HL-60 (cell line): ENCODE measurements around the gene MALRD1.

Experiments
- DNase-seq, 2 experiments: peaks; one replicate each; pipeline ENCODE4 v3.0.0-alpha.2; 2010 to 2020; ENCODE audit warnings: low read depth in 1 of 2, low spot score in 1 of 2
- H3K27ac ChIP-seq: fragments of 250-450 bp; sonication (Bioruptor Pico); replicated peaks from 2 replicates; pipeline ENCODE4 v1.5.1; 2020; ENCODE audit warnings: mild to moderate bottlenecking, moderate library complexity
- H3K27me3 ChIP-seq: fragments of 250-450 bp; sonication (Bioruptor Pico); 2 replicates; pipeline ENCODE4 v1.5.1; 2021; ENCODE audit warnings: mild to moderate bottlenecking, moderate library complexity; ENCODE audit not compliant: insufficient read depth, poor library complexity, severe bottlenecking
- H3K4me3 ChIP-seq: replicated peaks from 2 replicates; pipeline ENCODE4 v1.5.1; 2011; ENCODE audit warnings: mild to moderate bottlenecking, control low read depth, low read length; ENCODE audit not compliant: insufficient read depth
- GABPA ChIP-seq: IDR thresholded peaks from 2 replicates; pipeline ENCODE4 v1.6.1; 2012; ENCODE audit warnings: low read depth
- POLR2AphosphoS5 ChIP-seq: IDR thresholded peaks from 2 replicates; pipeline ENCODE4 v1.6.1; 2012; ENCODE audit warnings: low read depth
- REST ChIP-seq: IDR thresholded peaks from 2 replicates; pipeline ENCODE4 v1.6.1; 2012; ENCODE audit warnings: low read depth; ENCODE audit not compliant: insufficient replicate concordance
- SPI1 ChIP-seq: IDR thresholded peaks from 2 replicates; pipeline ENCODE4 v1.6.1; 2012; ENCODE audit warnings: low read depth, mild to moderate bottlenecking, borderline replicate concordance
- TF ChIP-seq, protein P1 (sequence below): IDR thresholded peaks from one replicate; pipeline ENCODE4 v1.5.1; 2011; ENCODE audit warnings: low read length, control low read depth, inconsistent platforms; ENCODE audit not compliant: insufficient read depth

The MALRD1 gene

GRCh38 chr10:19556666-19557065 lies 508.1 kb downstream of the MALRD1 start:
- no peak for TF ChIP-seq REST
- TF ChIP-seq POLR2AphosphoS5: no peak
- TF ChIP-seq, protein P1, sequence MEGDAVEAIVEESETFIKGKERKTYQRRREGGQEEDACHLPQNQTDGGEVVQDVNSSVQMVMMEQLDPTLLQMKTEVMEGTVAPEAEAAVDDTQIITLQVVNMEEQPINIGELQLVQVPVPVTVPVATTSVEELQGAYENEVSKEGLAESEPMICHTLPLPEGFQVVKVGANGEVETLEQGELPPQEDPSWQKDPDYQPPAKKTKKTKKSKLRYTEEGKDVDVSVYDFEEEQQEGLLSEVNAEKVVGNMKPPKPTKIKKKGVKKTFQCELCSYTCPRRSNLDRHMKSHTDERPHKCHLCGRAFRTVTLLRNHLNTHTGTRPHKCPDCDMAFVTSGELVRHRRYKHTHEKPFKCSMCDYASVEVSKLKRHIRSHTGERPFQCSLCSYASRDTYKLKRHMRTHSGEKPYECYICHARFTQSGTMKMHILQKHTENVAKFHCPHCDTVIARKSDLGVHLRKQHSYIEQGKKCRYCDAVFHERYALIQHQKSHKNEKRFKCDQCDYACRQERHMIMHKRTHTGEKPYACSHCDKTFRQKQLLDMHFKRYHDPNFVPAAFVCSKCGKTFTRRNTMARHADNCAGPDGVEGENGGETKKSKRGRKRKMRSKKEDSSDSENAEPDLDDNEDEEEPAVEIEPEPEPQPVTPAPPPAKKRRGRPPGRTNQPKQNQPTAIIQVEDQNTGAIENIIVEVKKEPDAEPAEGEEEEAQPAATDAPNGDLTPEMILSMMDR: no peak
- TF ChIP-seq GABPA: no peak
- TF ChIP-seq SPI1: no peak
- Histone ChIP-seq H3K27me3 (no peaks in the 10 kb centered on the region), H3K4me3 (no peak overlapping the region), H3K27ac (no peak overlapping the region)
- no peak for DNase-seq

DNA sequence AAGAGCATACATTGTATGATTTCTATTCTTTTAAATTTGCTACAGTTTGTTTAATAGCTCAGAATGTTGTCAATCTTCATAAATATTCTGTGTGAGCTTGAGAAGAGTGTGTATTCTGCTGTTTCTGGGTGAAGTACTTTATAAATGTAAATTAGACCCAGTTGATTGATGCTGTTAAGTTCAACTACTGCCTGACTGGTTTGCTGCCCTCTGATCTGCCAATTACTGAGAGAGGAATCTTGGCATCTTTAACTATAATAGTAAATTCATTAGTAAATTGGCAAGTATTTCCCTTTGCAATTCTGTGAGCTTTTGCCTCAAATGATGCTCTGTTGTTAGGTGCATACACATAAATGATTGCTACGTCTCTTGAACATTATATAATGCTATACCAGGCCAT lies 512.6 kb downstream of the MALRD1 start:
- no peak overlapping the region for H3K27ac ChIP-seq
- DNase-seq: no peak
- no peak overlapping the region for H3K4me3 ChIP-seq
- TF ChIP-seq POLR2AphosphoS5 (no peak), REST (no peak), GABPA (no peak), SPI1 (no peak)
- TF ChIP-seq, protein P1: no peak
- no peaks in the 10 kb centered on the region for H3K27me3 ChIP-seq

- Histone ChIP-seq H3K27me3 (no peaks in the 10 kb centered on the region), H3K27ac (no peak overlapping the region), H3K4me3 (no peak overlapping the region)
- no peak for DNase-seq
- TF ChIP-seq GABPA (no peak), SPI1 (no peak), POLR2AphosphoS5 (no peak), REST (no peak)
- TF ChIP-seq, protein P1: no peak
These were observed 515.0 kb downstream of the MALRD1 start for GRCh38 chr10:19563388-19564141.
